DMS53 treated with DMSO at 0.1 percent for 48 hours (cell line): Measurements from ENCODE around the gene CATSPERB.
"Not testable (repeated sequence)": the region's sequence is repeated elsewhere in the genome, so short reads cannot be mapped to it uniquely, and the experiment has no call there.

ENCODE experiments used
- DNase-seq: peaks from one replicate; lab custom pipeline; 2025; ENCODE audit not compliant: unreplicated experiment; lab: John Stamatoyannopoulos, UW

The CATSPERB gene

GRCh38 chr14:91731986-91732385, at the start of gene CATSPERB:
CATSPERB (minus strand) TSS chr14:91732086; CDS start chr14:91729479, 2,607 bp downstream.
- no peak for DNase-seq

GRCh38 chr14:91780452-91780851, 48.6 kb upstream of the CATSPERB start:
- no peak for DNase-seq

DNA sequence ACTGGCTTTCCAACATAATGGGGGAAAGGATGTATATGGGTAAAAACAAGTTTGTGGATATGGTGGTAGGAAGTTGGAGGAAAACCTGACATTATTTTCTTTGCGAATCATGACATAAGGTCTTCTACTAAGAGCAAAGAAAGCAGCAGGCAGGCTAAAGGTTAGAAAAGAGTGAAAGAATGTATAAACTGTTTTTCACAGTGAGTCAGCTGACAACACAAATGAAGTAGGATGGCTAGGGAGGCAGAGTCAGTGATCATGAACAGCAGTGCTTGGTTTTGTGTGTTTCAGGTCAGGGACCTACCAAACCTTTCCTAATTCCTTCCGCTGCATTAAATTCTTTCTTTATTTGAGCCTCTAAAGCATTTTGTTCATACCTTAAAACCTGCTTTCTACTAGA, 46.3 kb upstream of the CATSPERB start:
- DNase-seq, result no peak

- no peak for DNase-seq
Measured at GRCh38 chr14:91774140-91775096, 42.5 kb upstream of the CATSPERB start.

- DNase-seq, result no peak
Measured at GRCh38 chr14:91770185-91770584, 38.3 kb upstream of the CATSPERB start.

- DNase-seq, result peak; percentile 38
Measured at GRCh38 chr14:91755570-91756295, 23.8 kb upstream of the CATSPERB start.

- DNase-seq, result no peak
Measured at GRCh38 chr14:91754819-91755218, 22.9 kb upstream of the CATSPERB start.

DNA sequence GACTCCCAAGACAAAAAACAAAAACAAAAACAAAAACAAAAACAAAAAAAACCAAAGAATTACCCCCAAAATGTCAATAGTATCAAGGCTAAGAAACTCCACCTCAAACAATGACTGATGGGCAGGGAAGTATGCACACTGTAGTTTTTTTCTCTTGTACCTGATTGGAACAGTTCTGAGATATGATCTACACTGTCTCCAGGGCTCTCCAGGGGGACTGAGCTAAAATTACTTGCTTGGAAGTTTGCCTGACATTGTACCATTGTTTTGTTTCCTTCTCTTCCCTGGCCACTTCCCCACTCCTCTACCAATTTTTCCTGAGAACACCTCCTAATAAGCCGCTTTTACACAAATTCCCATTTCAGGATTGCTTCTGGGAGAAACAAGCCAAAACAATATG, 22.3 kb upstream of the CATSPERB start:
- DNase-seq, result no peak

DNA sequence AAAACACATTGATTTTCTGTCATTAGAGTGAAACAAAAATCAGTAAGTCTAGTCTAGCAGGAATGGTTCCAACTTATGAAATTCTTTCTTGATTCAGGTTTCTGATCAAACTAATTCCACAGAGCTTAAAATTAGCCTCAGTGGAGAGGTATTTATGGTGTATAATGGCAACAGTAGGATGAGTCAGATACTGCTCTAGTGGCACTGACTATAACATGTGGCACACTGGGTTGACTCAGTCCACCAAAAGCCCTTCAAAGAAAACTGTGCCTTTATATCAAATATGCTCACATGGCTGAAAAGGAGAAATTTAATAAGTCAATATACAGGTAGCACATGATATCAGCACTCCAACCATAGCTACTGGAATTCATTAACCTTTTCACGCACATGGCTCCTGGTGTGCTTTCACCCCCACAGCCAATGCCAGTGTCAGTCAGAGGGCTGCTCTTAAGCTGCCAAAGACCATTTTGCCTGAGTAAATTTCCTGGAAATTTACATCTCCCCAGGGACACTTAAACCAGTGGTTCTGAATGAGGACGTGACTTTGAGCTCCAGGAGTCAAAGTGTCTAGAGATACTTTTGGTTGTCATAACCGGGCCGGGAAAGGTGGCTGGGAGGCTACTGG, 21.7 kb upstream of the CATSPERB start:
- DNase-seq, result no peak

- no peak for DNase-seq
Measured at GRCh38 chr14:91752961-91753360, 21.1 kb upstream of the CATSPERB start.

GRCh38 chr14:91751719-91752118, 19.8 kb upstream of the CATSPERB start:
- DNase-seq, result no peak

DNA sequence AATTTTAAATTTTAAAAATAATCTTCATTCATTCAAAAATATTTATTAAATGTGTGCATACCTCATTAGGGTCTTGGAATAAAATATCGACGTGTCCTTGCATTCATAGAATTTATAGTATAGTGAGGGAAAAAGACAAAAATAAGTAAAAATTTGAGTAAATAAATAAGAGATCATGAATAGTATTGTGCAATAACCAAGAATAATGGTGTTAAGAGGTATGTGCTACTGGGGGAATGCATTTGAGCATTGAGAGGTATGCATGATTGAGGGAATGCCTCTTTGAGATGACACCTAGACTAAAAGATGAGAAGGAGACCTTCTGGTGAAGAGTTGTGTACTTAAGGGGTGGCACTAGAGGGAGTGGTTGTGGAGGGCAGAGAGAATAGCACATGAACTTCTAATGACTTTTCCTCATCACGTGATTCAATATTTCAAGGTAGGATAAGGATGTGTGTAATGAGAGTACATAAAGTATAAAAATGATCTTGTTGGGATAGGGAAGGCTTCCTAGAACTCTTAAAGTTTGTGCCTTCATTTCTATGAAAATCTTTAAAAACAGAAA, 18.8 kb upstream of the CATSPERB start:
- no peak for DNase-seq

GRCh38 chr14:91749868-91750267, 18.0 kb upstream of the CATSPERB start:
- no peak for DNase-seq

GRCh38 chr14:91748049-91748448, 16.2 kb upstream of the CATSPERB start:
- DNase-seq, result no peak

- DNase-seq, result no peak
Measured at GRCh38 chr14:91745344-91745743, 13.5 kb upstream of the CATSPERB start.

DNA sequence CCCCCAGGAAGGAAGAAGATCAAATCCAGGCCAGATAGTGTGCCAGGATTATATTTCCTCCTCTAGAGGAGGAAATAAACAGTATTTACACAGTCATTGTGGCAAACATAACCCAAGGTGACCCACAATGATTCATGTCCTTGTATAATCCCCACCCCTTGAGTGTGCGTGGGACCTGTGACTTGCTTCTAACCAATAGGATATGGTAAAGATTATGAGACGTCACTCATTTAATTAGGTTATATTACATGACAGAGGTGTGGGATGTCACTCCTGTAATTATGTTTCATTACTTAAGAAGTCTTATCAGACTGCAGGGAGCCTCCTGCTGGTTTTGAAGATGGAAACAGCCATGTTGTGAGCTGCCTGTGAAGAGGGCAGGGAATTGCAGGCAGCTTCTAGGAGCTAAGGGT, 12.2 kb upstream of the CATSPERB start:
- peak; percentile 72 for DNase-seq

DNA sequence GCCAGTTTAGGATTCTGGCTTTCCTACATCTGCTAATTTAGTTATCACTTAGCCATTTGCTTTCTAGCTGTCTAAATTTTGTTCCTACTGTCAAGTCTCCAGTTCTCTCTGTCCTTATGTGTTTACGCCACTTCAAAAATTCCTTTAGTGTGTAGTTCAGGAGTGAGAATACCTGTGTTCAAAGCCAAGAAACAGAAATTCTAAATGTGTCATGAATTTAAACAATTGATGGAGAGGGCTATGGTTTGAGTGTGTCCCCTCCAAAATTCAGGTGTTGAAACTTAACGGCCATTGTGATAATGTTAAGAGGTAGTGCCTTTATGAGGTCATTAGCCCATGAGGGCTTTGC, 11.4 kb upstream of the CATSPERB start:
- DNase-seq, result no peak

GRCh38 chr14:91742621-91743304, 10.9 kb upstream of the CATSPERB start:
- no peak for DNase-seq

DNA sequence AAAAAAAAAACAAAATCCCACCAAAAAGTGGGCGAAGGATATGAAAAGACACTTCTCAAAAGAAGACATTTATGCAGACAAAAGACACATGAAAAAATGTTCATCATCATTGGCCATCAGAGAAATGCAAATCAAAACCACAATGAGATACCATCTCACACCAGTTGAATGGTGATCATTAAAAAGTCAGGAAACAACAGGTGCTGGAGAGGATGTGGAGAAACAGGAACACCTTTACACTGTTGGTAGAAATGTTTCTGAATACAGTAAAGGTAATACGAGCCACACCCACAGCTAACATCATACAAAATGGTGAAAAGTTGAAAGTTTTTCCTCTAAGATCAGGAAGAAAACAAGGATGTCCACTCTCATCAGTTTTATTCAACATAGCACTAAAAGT, 8.0 kb upstream of the CATSPERB start:
- not testable (repeated sequence) for DNase-seq

DNA sequence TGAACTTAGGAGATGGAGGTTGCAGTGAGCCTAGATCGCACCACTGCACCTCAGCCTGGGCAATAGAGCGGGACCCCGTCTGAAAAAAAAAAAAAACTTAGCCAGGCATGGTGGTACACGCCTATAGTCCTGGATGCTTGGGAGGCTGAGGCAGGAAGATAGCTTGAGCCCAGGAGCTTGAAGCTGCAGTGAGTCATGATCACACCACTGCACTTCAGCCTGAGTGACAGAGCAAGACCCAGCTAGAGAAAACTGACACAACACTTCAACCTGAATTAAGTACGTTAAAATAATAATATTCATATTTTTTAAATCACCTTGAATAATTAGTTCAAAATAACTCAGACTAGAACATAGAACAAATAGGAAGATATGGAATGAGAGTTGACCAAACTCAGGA, 5.7 kb upstream of the CATSPERB start:
- DNase-seq, result no peak
